ENCODE results near the gene ZFYVE19.
"Not testable (repeated sequence)": the region's sequence is repeated elsewhere in the genome, so short reads cannot be mapped to it uniquely, and the experiment has no call there.

ZFYVE19 gene

DNA sequence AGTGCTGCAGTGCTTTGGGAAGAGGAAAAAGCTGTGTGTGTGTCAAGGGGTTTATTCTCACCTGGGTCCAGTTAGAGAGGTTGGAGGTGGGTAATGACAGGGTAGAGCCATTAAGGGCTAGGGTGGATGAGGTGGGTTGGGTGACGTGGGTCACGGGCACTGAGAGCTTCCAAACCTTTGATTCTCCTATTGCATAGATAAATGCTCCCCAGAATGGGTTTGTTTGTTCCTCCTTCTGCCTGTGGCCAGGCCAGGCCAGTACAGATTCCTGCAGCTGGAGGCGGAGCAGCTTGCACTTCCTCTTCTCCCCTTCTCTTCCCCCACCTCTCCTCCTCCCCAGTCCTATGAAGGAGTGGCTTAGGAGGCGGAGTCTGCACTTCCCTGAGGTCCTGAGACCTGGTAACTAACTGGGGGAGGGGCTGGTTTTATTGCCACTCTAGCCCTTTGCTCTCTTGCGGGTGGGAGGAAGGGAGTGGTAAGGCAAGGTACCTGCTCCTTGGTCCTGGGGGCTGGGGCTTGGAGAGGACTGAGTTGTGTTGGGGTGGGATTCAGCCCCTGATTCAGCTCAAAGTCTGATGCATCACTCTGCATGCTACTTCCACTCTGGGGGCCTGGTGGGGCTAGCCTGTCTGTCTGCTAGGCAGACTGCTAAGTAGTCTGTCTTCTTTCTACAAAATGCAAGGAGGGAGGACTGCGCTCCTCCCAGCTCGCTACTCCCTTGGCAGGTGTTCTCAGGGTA lies 40.5 kb downstream of the ZFYVE19 start:
- DNase-seq = peak; percentile 10 to 69

- DNase-seq = no peak
Measured at GRCh38 chr15:40850576-40851112, 43.8 kb downstream of the ZFYVE19 start.

GRCh38 chr15:40852529-40852928 lies 45.6 kb downstream of the ZFYVE19 start:
- no peak for DNase-seq

GRCh38 chr15:40853241-40853890 lies 46.5 kb downstream of the ZFYVE19 start:
- DNase-seq = no peak

GRCh38 chr15:40854161-40854560 lies 47.3 kb downstream of the ZFYVE19 start:
- no peak for DNase-seq

DNA sequence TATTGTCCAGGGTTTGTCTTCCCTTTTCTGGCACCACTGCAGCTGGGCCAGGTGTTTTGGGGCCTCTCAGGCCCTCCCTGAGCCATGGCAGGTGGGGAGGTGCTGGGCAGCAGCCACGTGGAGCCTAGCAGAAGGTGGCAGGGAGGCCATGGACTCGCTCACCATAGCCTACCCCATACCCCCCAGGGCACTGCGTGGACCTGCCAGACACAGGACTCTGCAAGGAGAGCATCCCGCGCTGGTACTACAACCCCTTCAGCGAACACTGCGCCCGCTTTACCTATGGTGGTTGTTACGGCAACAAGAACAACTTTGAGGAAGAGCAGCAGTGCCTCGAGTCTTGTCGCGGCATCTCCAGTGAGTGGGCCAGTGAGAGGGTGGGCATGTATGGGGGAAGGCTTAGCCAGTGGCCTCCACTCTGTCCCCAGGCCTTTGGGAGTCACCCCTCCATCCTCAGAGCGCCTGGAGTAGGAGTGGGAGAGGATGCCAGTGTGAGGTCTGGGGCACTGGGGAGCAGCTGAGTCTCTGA lies 48.9 kb downstream of the ZFYVE19 start:
- no peak for DNase-seq

DNA sequence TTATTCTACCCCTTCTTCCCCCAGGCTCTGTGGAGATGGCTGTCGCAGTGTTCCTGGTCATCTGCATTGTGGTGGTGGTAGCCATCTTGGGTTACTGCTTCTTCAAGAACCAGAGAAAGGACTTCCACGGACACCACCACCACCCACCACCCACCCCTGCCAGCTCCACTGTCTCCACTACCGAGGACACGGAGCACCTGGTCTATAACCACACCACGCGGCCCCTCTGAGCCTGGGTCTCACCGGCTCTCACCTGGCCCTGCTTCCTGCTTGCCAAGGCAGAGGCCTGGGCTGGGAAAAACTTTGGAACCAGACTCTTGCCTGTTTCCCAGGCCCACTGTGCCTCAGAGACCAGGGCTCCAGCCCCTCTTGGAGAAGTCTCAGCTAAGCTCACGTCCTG lies 49.9 kb downstream of the ZFYVE19 start:
- DNase-seq = no peak

- peak; percentile 76 to 82 for DNase-seq
Measured at GRCh38 chr15:40857601-40858341, 50.9 kb downstream of the ZFYVE19 start.

DNA sequence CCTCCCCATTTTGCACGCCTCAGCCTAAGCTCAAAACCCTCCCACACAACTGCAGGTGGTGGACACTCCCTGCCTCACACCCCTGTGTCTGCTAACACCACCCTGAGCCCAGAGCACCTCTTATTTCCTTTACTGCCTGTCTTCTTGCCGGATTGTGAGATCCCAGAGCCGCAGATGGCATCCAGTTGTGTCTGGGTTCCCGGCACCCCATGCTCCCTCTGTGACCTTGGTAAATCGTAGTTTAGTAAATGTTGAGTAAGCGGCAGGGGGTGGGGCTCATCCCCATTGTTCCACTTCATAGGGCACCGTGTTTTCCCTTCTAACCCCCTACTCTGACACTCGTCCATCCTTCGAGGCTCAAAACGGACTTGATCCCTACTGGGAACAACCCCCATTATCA lies 51.8 kb downstream of the ZFYVE19 start:
- DNase-seq = no peak

DNA sequence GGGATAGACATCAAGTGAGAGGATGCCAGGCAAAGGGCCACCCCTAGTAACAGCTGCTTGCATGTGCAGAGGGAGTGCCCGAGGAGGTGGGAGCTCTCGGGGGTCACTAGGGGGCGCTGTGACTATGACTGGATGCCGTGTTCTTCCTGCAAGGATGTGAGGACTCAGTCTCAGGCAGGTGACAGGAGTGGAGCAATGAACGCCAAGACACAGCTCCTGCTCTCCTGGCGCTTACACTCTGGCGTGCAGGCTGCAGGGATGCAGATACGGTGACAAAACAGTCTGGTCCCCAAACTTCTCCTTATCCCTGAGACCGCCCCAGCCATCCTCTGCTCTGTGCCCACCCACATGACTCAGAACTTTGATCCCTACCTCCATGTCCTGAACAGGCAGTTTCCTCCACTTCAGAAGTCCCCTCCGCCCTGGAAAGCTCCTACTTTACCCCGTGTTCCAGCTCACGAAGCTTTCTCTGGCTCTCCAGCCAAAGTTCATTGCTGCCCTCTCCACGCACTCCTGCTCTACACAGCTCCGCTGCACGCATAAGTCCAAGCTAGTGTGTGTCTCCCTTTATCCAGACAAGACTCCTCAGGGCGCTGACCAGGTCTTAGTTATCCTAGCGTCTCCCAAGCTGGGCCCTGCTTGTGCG lies 52.4 kb downstream of the ZFYVE19 start:
- peak; percentile 79 to 82 for DNase-seq

DNA sequence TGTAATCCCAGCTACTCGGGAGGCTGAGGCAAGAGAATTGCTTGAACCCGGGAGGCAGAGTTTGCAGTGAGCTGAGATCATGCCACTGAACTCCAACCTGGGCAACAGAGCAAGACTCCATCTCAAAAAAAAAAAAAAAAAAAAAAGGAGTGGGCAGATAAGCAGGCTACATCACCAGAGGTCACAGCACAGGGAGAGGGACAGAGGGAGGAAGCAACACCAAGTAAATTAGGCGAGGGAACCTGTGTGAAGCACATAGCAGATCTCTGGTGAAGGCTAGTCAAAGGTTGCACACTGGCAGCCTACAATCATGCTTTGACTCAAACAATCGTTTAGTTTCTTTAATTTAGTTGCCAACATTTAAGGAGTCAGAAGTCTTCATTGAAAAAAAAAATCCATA lies 54.3 kb downstream of the ZFYVE19 start:
- not testable (repeated sequence) for DNase-seq

GRCh38 chr15:40863660-40864270 lies 56.9 kb downstream of the ZFYVE19 start:
- no peak for DNase-seq
